Posterior vena cava (tissue), 2 donors: Measurements from ENCODE around the gene OR51E2. TPM values are rescaled to one million over a fixed set of nuclear protein-coding genes. Genes with fewer than 3 reads are reported as not detected.
"Not testable (repeated sequence)": the region's sequence is repeated elsewhere in the genome, so short reads cannot be mapped to it uniquely, and the experiment has no call there.

ENCODE experiments used
- DNase-seq: peaks from one replicate; pipeline ENCODE4 v3.0.0-alpha.2; 2020; ENCODE audit warnings: low spot score
- intact Hi-C, 2 donors: fragments of 100-400 bp; cut with DNase I; formaldehyde crosslinking; loops; one replicate each; pipeline versions ENCODE4 v1.14.1 to v1.14.2; 2022 to 2023
- long read RNA-seq, 2 donors: library from polyadenylated mRNA; unstranded; transcript quantifications; one replicate each; pipeline ENCODE4 v2.0.0, GENCODE V29; 2020 to 2021
- total RNA-seq, 2 donors: library from RNA; stranded (reverse); fragmentation: NEBNext Ultra II Directional; extraction: Animal tissue kit (Norgen Biotek cat#: 25700); gene quantifications; one replicate each; pipeline ENCODE4 v1.2.1, GENCODE V29; 2021
- donor health status: DM: yes; HTN: yes; CAD: no.
- donor health status: DM: yes; HTN: yes; CAD: no.

OR51E2 gene, protein sequence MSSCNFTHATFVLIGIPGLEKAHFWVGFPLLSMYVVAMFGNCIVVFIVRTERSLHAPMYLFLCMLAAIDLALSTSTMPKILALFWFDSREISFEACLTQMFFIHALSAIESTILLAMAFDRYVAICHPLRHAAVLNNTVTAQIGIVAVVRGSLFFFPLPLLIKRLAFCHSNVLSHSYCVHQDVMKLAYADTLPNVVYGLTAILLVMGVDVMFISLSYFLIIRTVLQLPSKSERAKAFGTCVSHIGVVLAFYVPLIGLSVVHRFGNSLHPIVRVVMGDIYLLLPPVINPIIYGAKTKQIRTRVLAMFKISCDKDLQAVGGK
- under 1 TPM; 0.23 to 0.57 TPM for total RNA-seq
- long read RNA-seq, donor 1, result 0 reads
- long read RNA-seq, donor 2, partial matches to known transcripts, result 0 of 1 reads
- long read RNA-seq, donor 2, other reads (novel, unspliced or antisense), result 1 of 1 reads

DNA sequence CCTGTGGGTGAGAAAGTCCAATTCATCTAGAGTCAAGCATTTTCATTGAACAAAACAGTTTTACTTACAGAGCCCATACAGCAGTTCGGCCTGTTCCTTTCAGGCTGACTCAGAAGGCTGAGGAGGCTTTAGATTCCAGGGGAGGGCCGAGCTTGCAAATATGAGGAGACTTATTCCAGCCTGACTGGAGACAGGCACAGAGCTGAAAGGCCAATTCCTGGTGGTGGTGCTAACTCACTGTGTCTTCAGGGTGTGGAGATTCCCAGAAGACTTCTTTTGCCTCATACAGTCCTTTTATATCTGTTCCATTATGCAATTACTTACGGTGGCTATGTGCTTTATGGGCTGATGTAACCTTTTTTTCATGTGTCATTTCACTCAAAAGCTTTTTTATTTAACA lies at the start of gene OR51E2:
Gene OR51E2 (minus strand): TSS at position 269 of the 400 bp plus-strand sequence. CDS start 15,142 bp downstream, outside the sequence.
- DNase-seq, result no peak
- intact Hi-C loops, result no loop called here

DNA sequence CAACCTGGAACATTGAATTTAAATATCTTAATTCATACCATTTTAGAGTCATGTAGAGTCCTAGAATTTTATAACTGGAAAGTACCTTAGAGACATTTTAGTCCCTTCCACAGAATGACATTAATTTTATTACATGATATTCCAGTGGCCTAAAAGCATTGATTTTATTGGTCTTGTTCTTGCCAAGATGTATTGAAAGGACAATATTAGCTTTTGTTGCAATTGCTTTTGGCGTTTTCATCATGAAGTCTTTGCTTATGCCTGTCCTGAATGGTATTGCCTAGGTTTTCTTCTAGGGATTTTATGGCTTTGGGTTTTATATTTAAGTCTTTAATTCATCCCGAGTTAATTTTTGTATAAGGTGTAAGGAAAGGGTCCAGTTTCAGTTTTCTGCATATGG lies 43.1 kb upstream of the OR51E2 start:
- intact Hi-C loops, result loop anchor here in 1 of 2 donors (5.0 kb wide), 1 partner anchor 232 kb away; no protein-coding TSS in a partner anchor
- no peak for DNase-seq

DNA sequence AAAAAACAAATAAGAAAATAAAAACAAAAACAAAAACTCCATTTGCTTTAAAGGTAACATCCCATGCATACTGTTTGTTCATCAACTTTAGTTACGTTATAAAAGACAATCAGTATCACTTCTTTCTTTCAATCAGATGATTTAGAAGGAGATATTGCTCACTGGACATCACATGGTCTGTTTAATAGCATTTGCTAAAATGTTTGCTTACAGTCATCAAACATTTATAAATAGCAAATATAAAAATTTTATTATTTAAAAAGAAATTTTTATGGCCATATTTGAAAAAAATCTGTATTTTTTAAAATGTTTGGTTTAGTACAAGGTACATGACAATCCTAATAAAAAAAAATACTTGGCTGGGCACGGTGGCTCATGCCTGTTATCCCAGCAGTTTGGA lies 29.5 kb upstream of the OR51E2 start:
- intact Hi-C loops, result no loop called here
- no peak for DNase-seq

DNA sequence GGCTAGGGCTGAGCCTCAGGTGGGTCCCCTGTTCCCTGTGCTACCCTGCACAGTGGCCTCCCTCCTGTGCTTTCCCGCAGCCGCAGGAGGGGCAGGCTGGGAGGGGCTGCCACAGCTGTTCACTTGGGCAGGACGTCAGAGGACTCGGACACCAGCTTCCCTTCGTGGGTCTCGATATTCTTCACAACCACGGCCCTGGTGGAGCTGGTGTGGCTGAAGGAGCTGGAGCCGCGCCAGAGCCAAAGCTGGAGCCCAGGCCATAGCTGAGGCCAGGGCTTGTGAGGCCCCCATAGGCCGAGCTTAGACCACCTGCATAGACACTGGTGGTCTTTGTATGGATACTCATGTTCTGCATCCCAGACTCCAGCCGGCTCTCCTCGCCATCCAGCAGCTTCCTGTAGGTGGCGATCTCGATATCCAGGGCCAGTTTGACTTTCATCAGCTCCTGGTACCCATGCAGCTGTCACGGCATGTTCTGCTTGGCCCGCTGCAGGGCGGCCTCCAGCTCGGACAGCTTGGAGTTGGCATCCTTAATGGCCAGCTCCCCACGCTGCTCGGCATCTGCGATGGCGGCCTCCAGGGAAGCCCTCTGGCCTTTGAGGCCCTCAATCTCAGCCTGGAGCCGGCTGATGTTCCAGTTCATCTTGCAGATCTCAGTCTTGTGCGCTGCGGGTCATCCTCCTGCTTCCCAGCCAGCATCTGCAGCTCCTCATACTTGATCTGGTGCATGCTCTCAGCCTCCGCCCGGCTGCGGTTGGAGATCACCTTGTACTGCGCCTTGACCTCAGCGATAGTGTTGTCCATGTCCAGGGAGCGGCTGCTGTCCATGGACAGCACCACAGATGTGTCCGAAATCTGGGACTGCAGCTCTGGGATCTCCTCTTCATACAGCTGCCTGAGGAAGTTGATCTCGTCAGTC lies 25.2 kb upstream of the OR51E2 start:
- DNase-seq, intact Hi-C loops: not testable (repeated sequence)

DNA sequence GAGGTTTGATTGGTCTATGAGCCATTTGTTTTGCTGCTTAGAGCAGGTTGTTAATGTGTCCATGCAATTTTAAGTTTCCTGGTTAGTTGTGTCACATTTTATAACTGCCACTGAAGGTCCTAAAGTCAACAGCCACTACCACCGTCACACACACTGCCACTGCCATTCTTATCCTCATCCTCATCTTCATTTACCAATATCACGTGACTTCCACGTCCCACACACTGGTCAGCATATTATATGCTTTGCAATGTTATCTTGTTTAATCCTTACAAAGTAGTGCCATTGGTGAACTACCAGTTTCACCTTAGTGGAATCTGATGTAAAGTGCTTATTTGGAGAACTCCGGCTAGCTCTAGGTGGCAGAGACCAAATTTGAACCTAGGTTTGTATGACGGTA lies 16.6 kb upstream of the OR51E2 start:
- intact Hi-C loops, result no loop called here
- no peak for DNase-seq

DNA sequence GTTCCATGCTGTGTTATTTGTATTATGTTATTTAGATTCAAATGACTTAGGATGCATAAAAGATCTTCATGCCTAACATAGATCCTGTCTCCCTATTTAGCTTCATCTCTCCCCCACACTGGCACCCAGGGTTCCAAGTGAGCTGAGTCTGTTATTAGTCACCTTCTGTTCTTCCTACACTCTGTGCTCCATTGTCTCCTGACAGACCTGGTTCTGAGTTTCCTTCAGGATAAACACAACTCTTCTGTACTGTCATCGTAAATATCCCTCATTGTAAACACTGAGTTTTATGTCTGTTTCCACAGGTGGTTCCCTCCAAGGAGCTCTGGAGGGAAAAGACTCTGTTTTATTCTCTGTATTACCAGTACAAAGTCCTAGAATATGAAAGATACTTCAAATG lies 15.6 kb upstream of the OR51E2 start:
- intact Hi-C loops, result no loop called here
- DNase-seq, result no peak

DNA sequence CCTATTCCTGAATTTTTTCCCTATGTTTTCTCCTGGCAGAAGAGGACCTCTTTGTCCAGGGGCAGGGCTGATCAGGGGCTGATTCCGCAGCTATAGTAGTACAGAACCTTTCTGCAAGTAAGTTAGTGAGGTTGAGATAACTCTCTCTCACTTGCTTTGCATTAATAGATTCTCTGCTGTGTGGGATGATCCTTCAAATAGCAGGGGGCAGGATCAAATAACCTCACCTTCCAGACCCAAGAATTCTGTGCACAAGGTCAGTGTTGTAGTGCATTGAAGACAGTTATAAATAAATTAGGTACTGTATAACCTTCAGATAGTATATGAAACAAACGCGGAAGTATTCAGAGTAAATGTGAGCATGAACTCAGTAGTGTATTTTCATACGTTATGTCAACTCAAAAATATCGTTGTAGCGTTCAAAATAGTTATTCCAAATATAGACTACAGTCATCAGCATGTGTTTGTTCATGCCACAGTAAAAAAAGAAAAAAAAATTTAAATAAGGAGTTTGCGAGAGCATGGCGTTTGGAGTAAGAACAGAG lies 7.2 kb upstream of the OR51E2 start:
- no peak for DNase-seq
- intact Hi-C loops, result no loop called here

DNA sequence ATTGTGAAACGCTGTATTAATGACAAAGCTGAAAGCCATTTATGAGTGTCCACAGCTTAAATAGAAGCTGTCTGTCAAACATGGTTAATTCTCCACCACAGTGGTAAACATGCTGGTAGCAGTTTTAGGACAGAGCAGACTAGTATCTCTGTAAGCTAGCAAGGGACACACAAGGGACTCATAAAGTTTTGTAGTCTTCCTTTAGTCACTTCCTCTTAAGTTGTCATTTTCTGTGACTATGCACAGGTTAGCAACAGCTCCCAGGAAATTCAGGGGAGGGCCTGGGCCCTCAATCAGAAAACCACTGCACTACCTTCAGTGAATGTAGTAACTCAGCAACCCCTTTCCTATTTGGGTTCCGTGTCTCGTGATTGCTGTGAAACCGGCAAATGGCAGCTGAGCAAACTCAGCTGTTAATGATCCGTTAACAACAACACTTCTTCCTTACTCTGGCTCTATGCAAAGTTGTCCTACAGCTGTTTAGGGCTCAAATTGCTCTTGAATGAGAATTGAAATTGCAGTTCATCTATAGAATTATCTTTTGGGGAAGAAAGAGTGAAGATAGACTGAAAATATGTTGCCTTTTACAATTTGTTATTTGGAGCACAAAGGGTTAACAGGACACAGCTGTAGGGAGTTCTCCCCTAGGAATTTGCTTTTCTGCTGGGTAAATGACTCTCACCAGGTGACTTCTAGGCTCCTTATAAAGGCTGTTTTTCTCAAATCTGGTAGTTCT lies 6.6 kb upstream of the OR51E2 start, which contains the start of gene MMP26:
Gene MMP26 (plus strand): TSS at position 731 of the 736 bp plus-strand sequence.
- no peak for DNase-seq
- intact Hi-C loops, result no loop called here

DNA sequence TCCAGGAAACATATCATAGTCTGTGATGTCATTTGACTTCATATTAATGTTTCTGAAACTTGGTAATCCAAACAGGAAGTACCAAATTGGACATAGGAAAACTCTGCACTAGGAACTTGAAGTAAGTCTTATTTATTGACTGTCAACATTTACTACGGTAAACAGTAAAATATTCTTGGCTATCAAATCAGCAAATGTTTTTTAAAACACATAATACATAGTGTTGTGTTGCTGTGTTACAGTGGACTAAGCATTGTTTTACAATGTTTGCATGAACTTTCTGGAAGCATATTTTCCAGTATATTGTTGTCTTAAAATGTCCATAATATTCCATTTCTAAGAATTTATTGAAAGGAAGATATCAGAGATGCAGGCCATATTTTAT lies 2.8 kb upstream of the OR51E2 start:
- intact Hi-C loops, result no loop called here
- DNase-seq, result no peak

DNA sequence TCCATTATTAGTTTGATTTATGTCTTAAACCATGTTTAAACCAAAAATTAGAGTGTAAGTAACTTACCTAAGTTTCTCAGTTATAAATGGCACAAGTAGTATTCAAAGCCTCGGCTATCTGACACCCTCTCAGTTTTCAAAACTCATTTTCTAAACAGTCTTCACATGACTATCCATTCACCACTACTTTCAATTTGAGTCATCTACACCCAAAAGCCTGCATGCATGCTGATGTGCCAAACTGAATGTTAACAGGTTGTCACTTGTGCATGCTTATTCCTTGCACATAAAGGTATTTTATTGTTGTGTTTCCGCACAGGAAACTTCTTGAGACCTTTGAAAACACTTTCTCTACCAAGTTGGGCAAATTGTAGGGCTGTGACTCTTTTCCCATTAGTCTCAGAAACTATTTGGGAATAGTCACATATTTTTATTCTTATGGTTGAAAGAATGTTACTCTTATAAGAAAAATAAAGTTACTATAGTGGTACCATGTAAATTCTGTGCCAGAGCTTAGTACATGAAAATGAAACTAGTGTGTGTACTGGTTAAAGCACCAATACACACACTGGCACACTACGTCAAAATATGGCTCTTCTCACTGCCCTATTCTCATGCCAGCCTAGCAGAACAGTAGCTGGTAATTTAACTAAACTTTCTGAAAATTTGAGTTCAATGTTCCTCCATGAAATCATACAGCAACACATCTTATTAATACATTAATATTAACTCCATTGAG lies 2.2 kb upstream of the OR51E2 start:
- no peak for DNase-seq
- intact Hi-C loops, result no loop called here

DNA sequence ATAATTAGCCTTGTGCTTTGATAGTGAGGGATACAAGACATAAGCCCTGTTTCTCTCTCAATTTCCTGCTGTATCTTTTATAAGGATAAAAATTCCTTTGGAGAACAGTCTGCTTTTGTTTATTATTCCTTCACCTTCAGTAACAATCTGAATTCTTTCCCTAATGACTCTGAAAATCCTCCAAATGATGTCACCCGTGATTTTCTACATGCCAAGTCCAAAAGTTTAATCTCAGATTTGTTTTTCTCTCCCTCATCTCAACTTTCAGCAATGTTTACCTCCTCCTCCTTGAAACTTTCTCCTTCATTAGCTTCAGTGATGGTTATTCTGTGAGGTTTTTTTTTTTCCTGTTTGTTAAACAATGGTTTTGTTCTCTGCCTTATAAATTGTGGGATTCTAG lies 2.2 kb downstream of the OR51E2 start:
- intact Hi-C loops, result no loop called here
- DNase-seq, result no peak

DNA sequence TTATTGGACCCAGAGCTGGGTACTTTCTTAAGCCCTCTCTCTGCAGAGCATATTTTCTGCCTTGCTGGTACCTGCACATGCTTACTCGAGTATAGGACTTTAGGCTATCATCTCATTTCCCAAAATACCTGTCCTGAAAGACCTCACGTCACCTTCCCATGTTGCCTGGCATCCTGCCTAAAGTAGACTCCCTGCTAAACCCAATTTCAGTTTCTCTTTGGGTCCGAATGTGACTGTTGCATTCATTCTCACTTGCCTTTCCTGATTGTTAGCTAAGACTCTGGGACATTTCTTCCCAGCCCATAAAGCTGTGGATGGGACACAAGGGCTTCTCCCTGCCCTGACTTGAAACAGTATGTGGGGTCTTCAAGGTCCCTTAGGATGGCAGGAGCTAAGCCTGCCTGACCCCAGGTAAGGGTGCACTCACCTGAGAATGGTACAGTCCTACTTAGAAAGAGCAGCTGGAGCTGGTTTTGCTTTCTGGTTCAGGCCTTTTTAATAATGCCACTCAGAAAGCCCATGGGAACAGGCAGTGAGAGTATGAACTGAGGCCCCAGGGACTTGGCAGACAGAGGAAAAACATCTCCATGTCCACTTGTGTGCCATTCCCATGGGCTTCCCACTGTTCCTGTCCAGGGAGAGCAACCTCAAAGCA lies 12.9 kb downstream of the OR51E2 start:
- DNase-seq, result no peak
- intact Hi-C loops, result no loop called here

DNA sequence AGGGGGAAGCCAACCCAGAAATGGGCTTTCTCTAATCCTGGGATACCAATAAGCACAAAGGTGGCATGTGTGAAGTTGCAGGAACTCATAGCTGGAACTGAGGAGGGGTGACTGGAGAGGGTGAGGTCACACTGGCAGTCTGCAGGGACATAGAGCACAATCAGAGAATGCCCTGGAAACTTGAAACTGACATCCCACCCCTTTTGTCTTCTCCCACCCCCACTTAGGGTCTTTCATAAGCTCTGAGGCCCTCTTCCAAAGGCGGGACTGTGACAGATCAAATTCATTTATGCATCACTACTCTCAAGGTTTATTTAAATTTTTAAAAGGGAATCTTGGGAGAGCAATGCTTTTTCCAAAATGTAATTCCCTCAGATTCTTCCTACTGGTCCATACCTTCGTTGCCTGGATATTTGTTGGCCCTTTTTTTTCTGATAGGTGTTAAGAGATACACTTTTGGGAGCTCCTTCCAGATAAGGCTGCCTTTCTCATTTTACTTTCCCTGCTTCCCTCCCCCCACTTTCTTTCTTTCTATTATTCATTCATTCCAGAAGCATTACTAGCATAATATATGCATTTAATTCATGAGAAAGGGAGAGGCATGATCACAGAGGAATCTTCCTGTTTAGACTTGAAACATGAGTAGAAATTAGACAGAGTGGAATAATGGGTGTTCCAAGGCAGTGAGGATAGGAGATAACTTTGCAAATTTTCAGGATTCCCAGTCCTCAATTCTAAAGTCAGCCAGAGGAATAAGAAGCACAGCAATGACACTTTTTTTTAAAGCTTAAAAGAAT lies 14.8 kb downstream of the OR51E2 start:
- intact Hi-C loops, result no loop called here
- DNase-seq, result no peak

DNA sequence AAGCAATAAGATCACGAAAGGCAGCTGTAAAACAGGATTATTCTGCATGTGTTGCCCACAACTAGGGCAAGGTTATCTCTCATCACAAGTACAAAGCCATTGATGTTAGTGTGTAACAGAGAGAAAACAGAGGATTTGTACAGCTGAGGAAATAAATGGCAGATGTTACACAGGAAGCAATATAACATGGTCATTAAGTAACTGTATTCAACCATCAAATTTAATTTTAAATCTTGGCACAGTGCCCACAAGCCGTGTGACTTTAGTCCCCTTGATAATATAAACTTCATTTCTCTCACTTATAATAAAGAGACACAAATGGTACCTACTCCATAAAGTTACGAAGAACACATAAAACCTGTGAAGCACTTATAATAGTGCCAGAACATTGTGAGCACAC lies 17.3 kb downstream of the OR51E2 start:
- intact Hi-C loops, result no loop called here
- no peak for DNase-seq

DNA sequence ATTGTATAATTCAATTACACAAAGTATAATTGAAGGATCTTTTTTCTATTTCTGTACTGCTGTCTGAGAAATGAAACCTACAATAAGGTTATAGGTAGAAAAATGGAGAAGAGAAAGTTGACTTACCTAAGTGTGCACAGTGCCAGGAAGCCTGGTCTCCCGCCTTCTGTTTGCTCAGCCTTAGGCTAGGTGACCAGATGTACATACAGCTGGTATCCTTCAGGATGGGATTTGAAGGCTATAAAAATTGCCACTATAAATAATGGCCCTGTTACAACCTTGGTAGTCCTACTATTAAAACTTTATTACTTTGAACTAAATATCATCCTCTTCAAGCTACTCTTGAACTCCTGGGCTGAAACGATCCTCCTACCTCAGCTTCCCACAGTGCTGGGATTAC lies 19.7 kb downstream of the OR51E2 start:
- DNase-seq, result no peak
- intact Hi-C loops, result no loop called here

DNA sequence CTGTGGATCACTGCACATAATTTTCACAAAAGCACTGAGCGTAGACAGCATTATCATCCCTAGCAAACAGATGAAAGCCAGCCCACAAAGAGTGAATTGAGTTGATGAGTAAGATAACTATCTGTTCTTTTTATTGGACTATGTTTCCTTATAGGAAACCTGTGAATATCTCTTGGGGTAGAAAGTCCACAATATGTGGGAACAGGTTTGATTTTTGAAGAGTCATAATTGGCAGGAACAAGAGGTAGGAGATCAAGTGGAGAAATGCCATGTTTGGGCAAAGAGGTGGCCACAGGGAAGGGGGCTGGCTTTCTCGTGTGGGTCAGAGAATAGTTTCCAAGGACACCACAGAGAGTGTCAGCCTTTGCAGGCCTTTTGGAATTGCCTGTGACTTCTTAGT lies 23.9 kb downstream of the OR51E2 start:
- DNase-seq, result no peak
- intact Hi-C loops, result no loop called here

DNA sequence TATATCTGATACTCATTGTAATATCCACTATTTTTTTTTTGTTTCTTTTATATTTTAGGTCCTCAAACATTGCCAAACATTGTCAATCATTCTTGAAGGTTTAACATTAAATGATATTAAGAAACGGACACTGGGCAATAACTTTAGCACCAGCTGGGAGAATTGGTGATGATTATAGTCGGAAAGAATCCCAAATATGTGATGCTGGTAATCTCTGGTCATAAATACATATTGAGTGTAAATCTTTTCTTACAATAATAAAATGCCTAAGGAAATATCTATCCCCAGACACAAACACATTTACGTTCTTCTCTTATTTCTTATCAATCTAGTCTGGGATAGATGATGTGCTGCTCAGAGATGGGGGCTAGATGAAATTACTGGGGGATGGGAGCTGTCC lies 25.2 kb downstream of the OR51E2 start:
- DNase-seq, result no peak
- intact Hi-C loops, result no loop called here
